H1 (cell line): ENCODE results near the gene NCAPG2. TPM values are rescaled to one million over a fixed set of nuclear protein-coding genes. Genes with fewer than 3 reads are reported as not detected.
"Not testable (repeated sequence)": the region's sequence is repeated elsewhere in the genome, so short reads cannot be mapped to it uniquely, and the experiment has no call there.

Experiments used
- CTCF ChIA-PET: fragments of 300-600 bp; sonication (Branson Sonifier 250); formaldehyde crosslinking; loops from one replicate; lab custom pipeline; 2021; ENCODE audit not compliant: partially characterized antibody; lab: Charles Lee
- POLR2A ChIA-PET: fragments of 300-600 bp; sonication (Branson Sonifier 250); formaldehyde crosslinking; loops from one replicate; lab custom pipeline; 2021; ENCODE audit warnings: inconsistent platforms; ENCODE audit not compliant: partially characterized antibody; lab: Charles Lee
- DNase-seq, 2 experiments: peaks; one replicate each; pipeline versions ENCODE4 v3.0.0 to v3.0.0-alpha.2; 2010 to 2022; ENCODE audit warnings: low spot score in 2 of 2, low read depth in 1 of 2, mixed read lengths in 1 of 2
- FAIRE-seq: peaks from 2 replicates; lab custom pipeline; 2011; peaks lifted over from hg19 to GRCh38; lab: Jason Lieb, UNC
- H2AFZ ChIP-seq: 2 replicates; pipeline ENCODE4 v1.8.1; 2012; ENCODE audit warnings: low read length, inconsistent platforms
- H2AK5ac ChIP-seq: 2 replicates; pipeline ENCODE4 v1.6.1; 2013; ENCODE audit warnings: low read depth, low read length
- H2BK120ac ChIP-seq: replicated peaks from 2 replicates; pipeline ENCODE3; 2013; ENCODE audit warnings: low read depth, low read length, inconsistent platforms
- H2BK12ac ChIP-seq: 2 replicates; pipeline ENCODE4 v1.6.1; 2013; ENCODE audit warnings: low read depth, low read length
- H2BK15ac ChIP-seq: 2 replicates; pipeline ENCODE4 v1.6.1; 2013; ENCODE audit warnings: low read length
- H2BK20ac ChIP-seq: 2 replicates; pipeline ENCODE4 v1.6.1; 2013; ENCODE audit warnings: low read length
- H2BK5ac ChIP-seq: 2 replicates; pipeline ENCODE4 v1.6.1; 2013; ENCODE audit warnings: low read depth, low read length
- H3K14ac ChIP-seq: 2 replicates; pipeline ENCODE4 v1.6.1; 2013; ENCODE audit warnings: inconsistent platforms; ENCODE audit not compliant: insufficient read length
- H3K18ac ChIP-seq: 2 replicates; pipeline ENCODE4 v1.6.1; 2013; ENCODE audit warnings: low read length; ENCODE audit errors: extremely low read depth
- H3K23ac ChIP-seq: 2 replicates; pipeline ENCODE4 v1.6.1; 2013; ENCODE audit warnings: inconsistent platforms; ENCODE audit not compliant: insufficient read length
- H3K23me2 ChIP-seq: 2 replicates; pipeline ENCODE4 v1.6.1; 2013; ENCODE audit warnings: low read depth, low read length
- H3K27ac ChIP-seq: 2 replicates; pipeline ENCODE4 v1.6.1; 2011; ENCODE audit warnings: low read depth, low read length, inconsistent platforms
- H3K27me3 ChIP-seq, 4 experiments: replicated peaks in 1 of 4; 1 replicate in 1 of 4; 2 replicates in 3 of 4; pipeline versions ENCODE4 v1.6.1 to v1.8.1; 2011 to 2013; ENCODE audit warnings: low read length in 3 of 4, mild to moderate bottlenecking in 3 of 4, inconsistent platforms in 2 of 4, mixed read lengths in 2 of 4, moderate library complexity in 1 of 4; ENCODE audit not compliant: control insufficient read depth in 3 of 4, insufficient read depth in 3 of 4; ENCODE audit errors: extremely low read depth in 1 of 4
- H3K36me3 ChIP-seq, 4 experiments: 2 replicates each; pipeline versions ENCODE4 v1.6.1 to v1.8.1; 2011 to 2013; ENCODE audit warnings: mild to moderate bottlenecking in 4 of 4, low read length in 3 of 4, moderate library complexity in 2 of 4, control low read depth in 1 of 4, inconsistent platforms in 1 of 4; ENCODE audit not compliant: insufficient read depth in 4 of 4, control insufficient read depth in 2 of 4
- H3K4ac ChIP-seq: replicated peaks from 2 replicates; pipeline ENCODE3; 2013; ENCODE audit warnings: low read length, low read depth, mixed read lengths, inconsistent platforms; ENCODE audit not compliant: insufficient read length
- H3K4me1 ChIP-seq, 4 experiments: replicated peaks in 1 of 4; 1 replicate in 1 of 4; 2 replicates in 3 of 4; pipeline versions ENCODE4 v1.6.1 to v1.8.1; 2011 to 2013; ENCODE audit warnings: low read length in 3 of 4, inconsistent platforms in 2 of 4, mixed read lengths in 1 of 4; ENCODE audit not compliant: insufficient read depth in 4 of 4, control insufficient read depth in 3 of 4
- H3K4me2 ChIP-seq, 2 experiments: 2 replicates each; pipeline versions ENCODE4 v1.6.1 to v1.8.1; 2011 to 2013; ENCODE audit warnings: low read depth in 2 of 2, low read length in 2 of 2, control low read depth in 1 of 2, inconsistent platforms in 1 of 2, mild to moderate bottlenecking in 1 of 2; ENCODE audit not compliant: insufficient read depth in 1 of 2
- H3K4me3 ChIP-seq, 4 experiments: fragments of 200-600, 300-600 bp in 1 of 4; sonication (generic), shearing (Covaris generic), sonication (Bioruptor Twin) in 1 of 4; 2 replicates each; pipeline versions ENCODE4 v1.5.1 to v1.8.1; 2011 to 2016; ENCODE audit warnings: low read length in 4 of 4, low read depth in 3 of 4, control low read depth in 2 of 4, inconsistent platforms in 2 of 4, mild to moderate bottlenecking in 2 of 4, mixed read lengths in 1 of 4, moderate library complexity in 1 of 4; ENCODE audit not compliant: insufficient read depth in 2 of 4; ENCODE audit errors: extremely low read depth in 1 of 4
- H3K56ac ChIP-seq: replicated peaks from 2 replicates; pipeline ENCODE3; 2013; ENCODE audit warnings: low read depth, mild to moderate bottlenecking, mixed read lengths, low read length, inconsistent platforms; ENCODE audit not compliant: insufficient read length
- H3K79me1 ChIP-seq: 2 replicates; pipeline ENCODE4 v1.6.1; 2013; ENCODE audit warnings: low read depth, low read length, control low read depth
- H3K79me2 ChIP-seq, 2 experiments: 2 replicates each; pipeline versions ENCODE4 v1.6.1 to v1.8.1; 2012 to 2013; ENCODE audit warnings: low read length in 2 of 2, mild to moderate bottlenecking in 2 of 2, inconsistent platforms in 1 of 2; ENCODE audit not compliant: insufficient read depth in 2 of 2, control insufficient read depth in 1 of 2
- H3K9ac ChIP-seq, 4 experiments: replicated peaks in 1 of 4; 1 replicate in 1 of 4; 2 replicates in 3 of 4; pipeline versions ENCODE4 v1.6.1 to v1.8.1; 2011 to 2013; ENCODE audit warnings: low read depth in 3 of 4, low read length in 3 of 4, control low read depth in 2 of 4, mild to moderate bottlenecking in 2 of 4, moderate library complexity in 2 of 4, inconsistent platforms in 1 of 4; ENCODE audit errors: extremely low read depth in 1 of 4
- H3K9me3 ChIP-seq, 2 experiments: 2 replicates each; pipeline versions ENCODE4 v1.6.1 to v1.8.1; 2012 to 2013; ENCODE audit warnings: mild to moderate bottlenecking in 2 of 2, moderate library complexity in 2 of 2, control low read depth in 1 of 2, inconsistent platforms in 1 of 2, low read depth in 1 of 2, low read length in 1 of 2, mixed read lengths in 1 of 2; ENCODE audit not compliant: insufficient read depth in 2 of 2
- H4K20me1 ChIP-seq, 2 experiments: replicated peaks in 1 of 2; 2 replicates each; pipeline versions ENCODE3 to v1.8.1; 2011 to 2013; ENCODE audit warnings: inconsistent platforms in 2 of 2, low read length in 2 of 2, mild to moderate bottlenecking in 1 of 2; ENCODE audit not compliant: insufficient read depth in 2 of 2, control insufficient read depth in 1 of 2
- H4K5ac ChIP-seq: 2 replicates; pipeline ENCODE4 v1.6.1; 2013; ENCODE audit warnings: low read length, low read depth, mixed read lengths, inconsistent platforms; ENCODE audit not compliant: insufficient read length
- H4K8ac ChIP-seq: 2 replicates; pipeline ENCODE4 v1.8.0; 2013; ENCODE audit warnings: mild to moderate bottlenecking, moderate library complexity, low read length, inconsistent platforms; ENCODE audit not compliant: insufficient read depth; ENCODE audit errors: extremely low read depth
- H4K91ac ChIP-seq: replicated peaks from 2 replicates; pipeline ENCODE3; 2013; ENCODE audit warnings: low read length, mixed read lengths, inconsistent platforms; ENCODE audit not compliant: insufficient read length
- CBX8 ChIP-seq: fragments of 300-800, 300-1000 bp; sonication (generic); IDR thresholded peaks from 2 replicates; pipeline ENCODE4 v1.7.1; 2016; ENCODE audit warnings: low read depth, low read length, borderline replicate concordance
- EGR1 ChIP-seq: IDR thresholded peaks from 2 replicates; pipeline ENCODE4 v1.6.1; 2011; ENCODE audit warnings: low read depth, low read length, borderline replicate concordance
- HDAC2 ChIP-seq, 2 experiments: fragments of 300-600 bp in 1 of 2; sonication (generic) in 1 of 2; IDR thresholded peaks; 2 replicates each; pipeline ENCODE4 v1.6.1; 2011 to 2012; ENCODE audit warnings: low read depth in 2 of 2, low read length in 2 of 2, mild to moderate bottlenecking in 2 of 2, moderate library complexity in 2 of 2, borderline replicate concordance in 1 of 2, inconsistent platforms in 1 of 2
- SP1 ChIP-seq: IDR thresholded peaks from 2 replicates; pipeline ENCODE4 v1.6.1; 2011; ENCODE audit warnings: low read depth, low read length
- SUZ12 ChIP-seq: fragments of 200-600 bp; sonication (generic); IDR thresholded peaks from 2 replicates; pipeline ENCODE4 v1.6.1; 2012; ENCODE audit warnings: mild to moderate bottlenecking, inconsistent platforms, low read length, moderate library complexity, mixed read lengths
- ZNF274 ChIP-seq: IDR thresholded peaks from 2 replicates; pipeline ENCODE4 v1.7.0; 2012; ENCODE audit warnings: low read length, borderline replicate concordance; ENCODE audit errors: extremely low read depth
- WGBS, 2 experiments: shearing (Covaris generic) in 1 of 2; methylation state at CpG; one replicate each; pipeline versions ENCODE4 v1.1.6 to v1.1.7; 2013 to 2015; ENCODE audit warnings: low lambda C conversion rate in 2 of 2, mixed read lengths in 2 of 2, inconsistent platforms in 1 of 2, low coverage in 1 of 2, missing lambda C conversion rate in 1 of 2; ENCODE audit not compliant: insufficient replicate concordance in 2 of 2, insufficient coverage in 1 of 2, insufficient read length in 1 of 2; ENCODE audit errors: extremely low coverage in 1 of 2, missing lambda C conversion rate in 1 of 2; 5-methylcytosine and 5-hydroxymethylcytosine counted together
- polyA plus RNA-seq, 7 experiments: library from polyadenylated mRNA; depleted of rRNA in 3 of 7; stranded (reverse) in 5 of 7; unstranded in 2 of 7; fragments of >200 nt in 5 of 7; fragments of 200-250 nt in 2 of 7; gene quantifications; 1 replicate in 5 of 7; 2 replicates in 1 of 7; 4 replicates in 1 of 7; pipeline versions ENCODE4 v1.2.1 to v1.2.3, GENCODE V29; 2011 to 2013; ENCODE audit warnings: missing spikeins in 2 of 7, mixed read lengths in 2 of 7
- total RNA-seq: library from RNA; stranded (reverse); fragmentation: NEBNext Ultra II Directional; extraction: Animal tissue kit (Norgen Biotek cat#: 25700); gene quantifications from 2 replicates; pipeline ENCODE4 v1.2.1, GENCODE V29; 2021

The NCAPG2 gene
- total and polyA plus RNA-seq, 2 of the 8 experiments (the other 6 are each of a cell fraction or from before 2014, with no cell fraction given), result 49.9 to 119 TPM

DNA sequence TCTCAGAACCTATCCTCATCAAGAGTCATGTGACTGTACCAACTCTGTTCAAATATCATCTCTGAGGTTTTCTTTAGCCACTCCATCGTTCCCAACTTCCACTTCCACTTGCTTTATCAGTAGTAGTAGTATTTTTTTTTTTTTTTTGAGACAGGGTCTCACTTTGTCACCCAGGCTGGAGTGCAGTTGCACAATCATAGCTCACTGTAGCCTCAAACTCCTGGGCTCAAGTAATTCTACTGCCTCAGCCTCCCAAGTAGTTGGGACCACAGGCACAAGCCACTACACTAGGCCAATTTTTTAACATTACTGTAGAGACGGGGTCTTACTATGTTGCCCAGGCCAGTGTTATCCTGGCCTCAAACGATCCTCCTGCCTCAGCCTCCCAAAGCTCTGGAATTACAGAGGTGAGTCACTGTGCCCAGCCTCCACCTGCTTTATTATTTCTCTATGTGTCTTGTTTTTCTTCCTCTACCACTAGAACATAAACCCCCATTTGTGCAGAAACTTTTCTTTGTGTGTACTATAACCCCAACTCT, 5.9 kb downstream of the NCAPG2 start (continued):
- no peak for TF ChIP-seq CBX8
- no peak for TF ChIP-seq HDAC2 (IDR thresholded peaks at IDR 0.05; ENCODE audit: borderline replicate concordance in 1 of 2, low read depth in 2 of 2, low read length in 2 of 2)
- no peak for TF ChIP-seq EGR1
- TF ChIP-seq SP1, result no peak
- TF ChIP-seq SUZ12, result no peak
- no peak for TF ChIP-seq ZNF274

DNA sequence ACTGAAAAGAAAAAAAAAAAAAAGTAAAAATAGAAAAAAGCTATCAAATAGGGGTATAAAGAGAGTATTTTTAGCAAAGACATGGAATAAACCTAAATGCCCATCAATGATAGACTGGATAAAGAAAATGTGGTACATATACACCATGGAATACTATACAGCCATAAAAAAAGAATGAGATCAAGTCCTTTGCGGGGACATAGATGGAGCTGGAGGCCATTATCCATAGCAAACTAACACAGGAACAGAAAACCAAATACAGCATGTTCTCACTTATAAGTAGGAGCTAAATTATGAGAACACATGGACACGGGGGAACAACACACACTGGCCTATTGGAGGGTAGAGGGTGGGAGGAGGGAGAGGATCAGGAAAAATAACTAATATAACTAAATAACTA, 7.0 kb downstream of the NCAPG2 start:
- H3K36me3 ChIP-seq, result peaks cover 15 to 69% (median 59%) of the 10 kb centered on the region in 4 experiments
- 97% methylated on average over 2 of the region's 2 CpGs; no CpG with 5 or more reads in 1 of the 2 experiments for WGBS, 2 experiments
- H2BK20ac ChIP-seq, result not testable (repeated sequence)

More for the DNA sequence above, 7.0 kb downstream of the NCAPG2 start:
- H2BK15ac ChIP-seq, H2AFZ ChIP-seq, DNase-seq, H2AK5ac ChIP-seq, H4K8ac ChIP-seq, H3K23ac ChIP-seq, H2BK5ac ChIP-seq, FAIRE-seq, H3K56ac ChIP-seq, H3K27ac ChIP-seq, H2BK12ac ChIP-seq, H4K91ac ChIP-seq, H3K23me2 ChIP-seq, H3K9ac ChIP-seq, H3K14ac ChIP-seq, H4K5ac ChIP-seq, H3K4me2 ChIP-seq, H3K9me3 ChIP-seq, H2BK120ac ChIP-seq, H3K4me3 ChIP-seq, H3K18ac ChIP-seq, H3K27me3 ChIP-seq, H3K4ac ChIP-seq: not testable (repeated sequence)
- ChIA-PET CTCF (interaction anchor here (0.6 to 4.2 kb wide), 2 partner anchors 36 to 42 kb away, joined by 3 to 25 read pairs; no protein-coding TSS in a partner anchor), POLR2A (interaction anchor here (1.0 to 1.9 kb wide), 2 partner anchors 8 to 35 kb away, joined by 4 to 5 read pairs; no protein-coding TSS in a partner anchor)
- peaks cover 15 to 92% of the 10 kb centered on the region in 2 experiments for H3K79me2 ChIP-seq
- peaks cover 3 to 12% (median 6%) of the 10 kb centered on the region in 4 experiments; a peak in 3 of 7 replicates for H3K4me1 ChIP-seq
- H4K20me1 ChIP-seq, result peaks cover 21 to 26% of the 10 kb centered on the region in 2 experiments
- peaks cover 19% of the 10 kb centered on the region for H3K79me1 ChIP-seq
